Sciatic nerve (tissue), 2 donors: ENCODE measurements around the gene ZFYVE16. TPM values are rescaled to one million over a fixed set of nuclear protein-coding genes. Genes with fewer than 3 reads are reported as not detected.
A peak's percentile ranks its signal among the peaks of the same experiment; 100 is the strongest.
"Not testable (repeated sequence)": the region's sequence is repeated elsewhere in the genome, so short reads cannot be mapped to it uniquely, and the experiment has no call there.

Source experiments
- ATAC-seq: fragments of 200-7000 bp; cut with Tn5 transposase; one replicate; pipeline ENCODE4 v1.9.1; 2020; ENCODE audit warnings: mild to moderate bottlenecking, moderate library complexity
- DNase-seq: peaks from one replicate; pipeline ENCODE4 v3.0.0-alpha.2; 2020; ENCODE audit warnings: low spot score
- intact Hi-C: fragments of 100-400 bp; cut with DNase I; formaldehyde crosslinking; loops from one replicate; pipeline ENCODE4 v1.14.2; 2022
- total RNA-seq: library from RNA; stranded (reverse); fragmentation: NEBNext Ultra II Directional; extraction: Animal tissue kit (Norgen Biotek cat#: 25700); gene quantifications from one replicate; pipeline ENCODE4 v1.2.1, GENCODE V29; 2021
- donor health status: DM: no; HTN: no; CAD: no.
- donor health status: DM: no; HTN: no; CAD: no.

Gene ZFYVE16
- total RNA-seq, result 68.4 TPM

DNA sequence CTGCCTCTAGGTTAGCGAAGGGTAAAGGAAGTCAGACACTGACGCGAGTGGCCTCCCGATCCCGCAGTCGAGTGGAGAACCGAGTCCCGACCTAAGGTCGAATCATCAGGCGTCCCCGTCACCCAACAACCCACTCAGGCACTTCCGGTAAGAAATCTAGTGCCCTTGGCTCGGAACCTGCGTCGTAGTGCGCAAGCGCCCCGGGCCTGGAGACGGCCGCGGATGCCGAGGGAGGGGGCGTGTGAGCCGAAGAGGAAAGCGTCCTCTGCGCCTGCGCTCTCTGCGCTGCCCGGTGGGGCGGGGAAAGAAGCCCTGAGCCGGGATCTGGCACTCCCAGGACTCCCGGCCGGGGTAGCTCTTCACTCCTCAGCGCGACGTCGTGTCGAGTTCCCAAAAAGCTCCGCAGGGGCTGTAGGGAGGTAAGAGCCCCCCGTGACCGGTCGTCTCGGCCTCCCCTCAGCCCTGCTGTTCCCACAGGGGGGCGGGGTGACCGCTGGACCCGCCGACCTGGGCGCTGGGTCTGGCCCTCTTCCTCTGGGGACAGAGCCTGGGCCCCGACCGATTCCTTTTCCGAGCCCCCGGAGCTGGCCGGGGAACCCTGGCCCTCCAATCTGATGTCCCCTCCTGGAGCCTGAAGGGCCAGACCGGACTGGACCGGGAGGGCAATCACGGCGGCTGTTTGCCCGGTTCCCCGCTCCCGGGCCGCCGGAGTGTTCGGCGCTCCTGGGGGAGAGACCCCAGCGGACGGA is at the start of gene ZFYVE16:
Gene ZFYVE16, plus strand, starts transcription at position 330 of the 749 bp plus-strand sequence. CDS start 26,084 bp downstream, outside the sequence.
- intact Hi-C loops, result no loop called here
- ATAC-seq, result peak; percentile 99

GRCh38 chr5:80360914-80361444 is 46.9 kb upstream of the ZFYVE16 start:
- intact Hi-C loops, result no loop called here
- ATAC-seq (no peak), DNase-seq (no peak)

More for the DNA sequence above, at the start of gene ZFYVE16:
- DNase-seq, result peak; percentile 99

- intact Hi-C loops, result no loop called here
- ATAC-seq (no peak), DNase-seq (no peak)
Measured at GRCh38 chr5:80364892-80365291, 43.0 kb upstream of the ZFYVE16 start.

DNA sequence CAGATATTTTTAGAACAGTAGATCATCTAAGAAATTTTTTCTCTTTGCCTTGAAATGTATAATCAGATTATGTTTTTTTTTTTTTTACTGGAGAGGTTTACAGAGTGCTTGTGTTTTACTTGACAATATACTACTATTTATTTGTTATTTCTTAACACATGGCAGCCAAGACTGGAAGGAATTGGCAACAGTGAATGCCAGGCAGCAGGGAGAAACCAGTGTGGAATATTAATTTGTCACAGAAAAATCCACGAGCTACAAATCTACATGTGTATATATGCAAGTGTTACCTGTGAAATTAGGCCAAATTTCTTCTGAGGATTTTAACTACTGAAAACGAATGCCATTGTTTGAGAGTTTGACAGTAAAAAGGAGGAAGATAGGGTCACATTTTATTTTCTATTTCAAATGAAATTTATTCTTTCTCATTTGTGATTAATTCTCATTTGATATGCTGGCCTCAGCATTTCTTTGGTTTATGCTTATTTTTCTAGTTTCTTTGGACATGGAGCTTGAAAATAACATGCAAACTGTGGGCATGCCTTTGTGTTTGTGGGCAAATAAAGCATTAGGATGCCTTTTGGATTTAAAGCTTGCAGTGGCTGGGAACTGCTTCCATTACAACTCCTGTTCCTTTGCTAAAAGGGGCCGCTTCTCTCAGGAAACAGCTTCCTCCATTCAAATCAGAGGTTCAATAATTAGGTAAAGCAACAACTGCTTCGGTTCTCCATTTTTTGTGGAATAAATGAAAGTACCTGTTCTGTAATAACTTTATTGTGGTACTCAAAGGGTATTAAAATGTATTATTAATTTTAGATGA is 39.0 kb upstream of the ZFYVE16 start:
- intact Hi-C loops, result no loop called here
- DNase-seq (no peak), ATAC-seq (no peak)

GRCh38 chr5:80369521-80369920 is 38.3 kb upstream of the ZFYVE16 start:
- intact Hi-C loops, result no loop called here
- DNase-seq (no peak), ATAC-seq (no peak)

DNA sequence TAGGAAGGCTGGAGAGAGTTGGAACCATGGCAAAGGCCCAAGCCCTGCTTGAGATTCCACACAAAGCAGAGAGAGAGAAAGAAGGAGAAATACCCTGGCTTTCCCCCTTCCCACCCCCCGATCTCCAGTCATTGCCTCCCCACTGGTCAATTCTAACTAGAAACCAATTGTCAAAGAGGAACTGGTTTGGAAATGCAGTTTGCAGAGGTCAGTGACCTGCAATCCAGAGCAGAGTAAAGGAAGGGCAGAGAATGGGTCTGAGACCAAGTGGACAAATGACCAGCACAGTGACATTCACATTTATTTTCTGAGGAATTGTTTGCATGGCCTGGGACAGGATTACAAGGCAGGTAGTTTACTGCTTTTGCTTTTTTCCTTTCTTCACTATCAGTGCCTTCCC is 37.5 kb upstream of the ZFYVE16 start:
- no peak for ATAC-seq
- no peak for DNase-seq
- intact Hi-C loops, result no loop called here

DNA sequence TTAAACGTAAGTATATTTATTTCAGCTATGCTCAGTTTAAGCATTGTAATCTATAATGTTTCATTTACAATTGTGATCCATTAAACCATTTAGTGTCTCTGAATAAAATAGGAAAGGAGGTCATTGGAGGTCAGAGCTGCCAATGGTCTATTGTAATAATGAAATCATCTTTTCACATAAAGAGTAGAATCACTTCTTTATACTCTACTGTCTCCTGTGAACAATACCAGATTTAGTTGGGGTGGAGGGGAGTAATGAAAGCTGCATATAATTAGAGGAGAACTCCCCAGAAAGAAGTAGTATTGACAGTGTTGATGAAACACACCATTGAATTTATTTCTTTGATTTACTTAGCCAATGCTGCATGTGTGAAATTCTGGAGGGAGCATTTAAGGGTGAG is 35.1 kb upstream of the ZFYVE16 start:
- ATAC-seq (no peak), DNase-seq (no peak)
- intact Hi-C loops, result no loop called here

DNA sequence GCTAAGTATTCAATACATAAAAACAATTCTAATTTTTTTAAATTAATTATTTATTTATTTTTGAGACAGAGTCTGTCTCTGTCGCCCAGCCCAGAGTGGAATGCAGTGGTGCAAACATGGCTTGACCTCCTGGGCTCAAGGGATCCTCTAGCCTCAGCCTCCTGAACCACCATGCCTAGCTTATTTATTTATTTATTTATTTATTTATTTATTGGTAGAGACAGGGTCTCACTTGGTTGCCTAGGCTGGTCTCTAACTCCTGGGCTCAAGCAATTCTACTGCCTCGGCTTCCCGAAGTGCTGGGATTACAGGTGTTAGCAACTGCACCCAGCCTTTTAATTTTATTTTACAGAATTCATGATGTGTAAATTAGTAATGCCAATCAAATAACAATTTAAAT is 33.7 kb upstream of the ZFYVE16 start:
- no peak for DNase-seq
- intact Hi-C loops, result no loop called here
- no peak for ATAC-seq

DNA sequence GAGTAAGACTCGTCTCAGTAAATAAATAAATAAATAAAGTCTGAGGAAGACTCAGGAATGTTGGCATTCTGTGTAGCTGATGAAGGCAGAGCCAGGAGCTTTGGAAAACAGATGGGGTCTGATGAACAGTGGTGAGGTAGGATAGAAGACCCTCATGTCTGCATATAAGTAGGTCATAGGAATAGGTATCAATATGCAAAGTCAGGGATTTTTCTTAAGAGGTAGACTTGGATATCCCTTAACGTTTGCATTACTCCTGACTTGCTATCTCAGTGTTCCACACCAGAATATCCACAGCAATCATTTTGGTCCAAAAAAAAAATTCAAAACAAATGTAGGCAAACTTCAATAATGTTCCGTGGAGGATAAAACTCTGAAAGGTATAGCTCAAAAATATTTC is 31.3 kb upstream of the ZFYVE16 start:
- no peak for ATAC-seq
- intact Hi-C loops, result no loop called here
- DNase-seq, result no peak

- intact Hi-C loops, result no loop called here
- ATAC-seq (no peak), DNase-seq (no peak)
Measured at GRCh38 chr5:80382488-80382887, 25.4 kb upstream of the ZFYVE16 start.

DNA sequence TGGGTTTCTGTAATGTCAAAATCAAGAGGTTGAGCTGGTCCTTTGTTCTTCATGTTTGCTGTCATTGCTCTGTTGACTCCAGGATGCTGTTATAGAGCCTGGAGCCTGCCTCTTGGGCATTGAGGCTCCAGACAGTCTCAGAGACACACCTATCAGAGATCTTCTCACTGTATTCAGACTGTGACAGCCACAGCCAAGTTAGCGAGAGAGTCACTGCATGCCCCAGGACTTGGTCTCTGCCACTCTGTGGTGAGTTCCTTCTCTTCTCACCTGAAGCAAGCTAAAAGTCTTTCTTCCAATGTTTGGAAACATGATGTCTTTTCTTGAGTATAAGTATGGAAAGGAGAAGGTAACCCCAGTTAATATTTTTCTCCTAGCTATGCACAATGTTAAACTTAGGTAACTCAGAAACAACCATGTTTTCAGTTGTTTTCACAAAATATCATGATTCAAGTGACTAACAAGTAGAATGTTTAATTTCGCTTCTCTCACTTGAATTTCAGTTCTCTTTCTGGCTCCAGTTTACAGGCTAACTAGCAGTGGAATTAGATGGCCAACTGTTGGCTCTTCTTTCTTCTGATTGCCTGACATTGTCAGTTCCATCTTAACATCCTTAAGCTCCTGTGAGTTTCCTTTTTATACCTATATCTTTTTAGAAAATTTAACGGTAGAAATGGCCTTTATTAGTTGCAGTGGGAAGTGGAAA is 20.6 kb upstream of the ZFYVE16 start:
- no peak for ATAC-seq
- intact Hi-C loops, result no loop called here
- no peak for DNase-seq

GRCh38 chr5:80389580-80389979 is 18.3 kb upstream of the ZFYVE16 start:
- DNase-seq, result peak; percentile 75
- intact Hi-C loops, result no loop called here
- ATAC-seq, result peak; percentile 59

- ATAC-seq, intact Hi-C loops: not testable (repeated sequence)
Measured at GRCh38 chr5:80390413-80390812, 17.5 kb upstream of the ZFYVE16 start.

DNA sequence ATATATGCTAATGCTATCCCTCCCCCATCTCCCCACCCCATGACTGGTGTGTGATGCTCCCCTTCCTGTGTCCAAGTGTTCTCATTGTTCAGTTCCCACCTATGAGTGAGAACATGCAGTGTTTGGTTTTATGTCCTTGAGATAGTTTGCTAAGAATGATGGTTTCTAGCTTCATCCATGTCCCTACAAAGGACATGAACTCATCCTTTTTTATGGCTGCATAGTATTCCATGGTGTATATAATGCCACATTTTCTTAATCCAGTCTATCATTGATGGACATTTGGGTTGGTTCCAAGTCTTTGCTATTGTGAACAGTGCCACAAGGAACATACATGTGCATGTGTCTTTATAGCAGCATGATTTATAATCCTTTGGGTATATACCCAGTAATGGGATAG is 16.6 kb upstream of the ZFYVE16 start:
- DNase-seq, ATAC-seq, intact Hi-C loops: not testable (repeated sequence)

More at GRCh38 chr5:80390413-80390812, 17.5 kb upstream of the ZFYVE16 start:
- not testable (repeated sequence) for DNase-seq

- DNase-seq, result no peak
- peak; percentile 83 for ATAC-seq
- intact Hi-C loops, result no loop called here
Measured at GRCh38 chr5:80399526-80400239, 8.2 kb upstream of the ZFYVE16 start.

- DNase-seq, ATAC-seq, intact Hi-C loops: not testable (repeated sequence)
Measured at GRCh38 chr5:80400368-80400767, 7.5 kb upstream of the ZFYVE16 start.

GRCh38 chr5:80403782-80404181 is 4.1 kb upstream of the ZFYVE16 start:
- no peak for DNase-seq
- intact Hi-C loops, result no loop called here
- ATAC-seq, result no peak

- peak; percentile 90 for ATAC-seq
- DNase-seq, result peak; percentile 61
- intact Hi-C loops, result no loop called here
Measured at GRCh38 chr5:80406980-80407734, 707 bp upstream of the ZFYVE16 start.
